SK-N-SH treated with all-trans-retinoic acid at 6 μM for 48 hours (cell line): Measurements from ENCODE around the gene CACNA1H.

Experiments used
- CREB5 ChIP-seq: fragments of 250-450 bp; sonication (Bioruptor Pico); IDR thresholded peaks from 2 replicates; pipeline ENCODE4 v1.5.1; 2020; ENCODE audit warnings: low read depth, mild to moderate bottlenecking, moderate library complexity
- CSRNP3 ChIP-seq: fragments of 250-450 bp; sonication (Bioruptor Pico); IDR thresholded peaks from 2 replicates; pipeline ENCODE4 v1.5.1; 2021; ENCODE audit warnings: mild to moderate bottlenecking, moderate library complexity
- PATZ1 ChIP-seq: fragments of 250-450 bp; sonication (Bioruptor Pico); IDR thresholded peaks from 2 replicates; pipeline ENCODE4 v1.8.0; 2020; ENCODE audit warnings: mild to moderate bottlenecking, moderate library complexity, borderline replicate concordance
- PPARA ChIP-seq: fragments of 250-450 bp; sonication (Bioruptor Pico); IDR thresholded peaks from 2 replicates; pipeline ENCODE4 v1.5.0; 2020; ENCODE audit warnings: mild to moderate bottlenecking, borderline replicate concordance
- RARB ChIP-seq: fragments of 250-450 bp; sonication (Bioruptor Pico); IDR thresholded peaks from 2 replicates; pipeline ENCODE4 v1.8.0; 2021; ENCODE audit warnings: mild to moderate bottlenecking, moderate library complexity
- ZC3H10 ChIP-seq: fragments of 250-450 bp; sonication (Bioruptor Pico); IDR thresholded peaks from 2 replicates; pipeline ENCODE4 v1.5.1; 2021; ENCODE audit warnings: mild to moderate bottlenecking, moderate library complexity
- ZFP3 ChIP-seq: fragments of 250-450 bp; sonication (Bioruptor Pico); IDR thresholded peaks from 2 replicates; pipeline ENCODE4 v1.5.0; 2020; ENCODE audit warnings: mild to moderate bottlenecking, moderate library complexity
- ZFP30 ChIP-seq: fragments of 450-650 bp; formaldehyde crosslinking; IDR thresholded peaks from 2 replicates; pipeline ENCODE4 v1.5.0; 2022; ENCODE audit warnings: mild to moderate bottlenecking, moderate library complexity

GRCh38 chr16:1216296-1216619 is 63.4 kb downstream of the CACNA1H start:
- no peak for TF ChIP-seq CREB5 (CRISPR knock-in tag)
- no peak for TF ChIP-seq PATZ1 (CRISPR knock-in tag)
- TF ChIP-seq ZFP30 (CRISPR knock-in tag) = no peak
- no peak for TF ChIP-seq PPARA (CRISPR knock-in tag)
- no peak for TF ChIP-seq RARB (CRISPR knock-in tag)
- TF ChIP-seq CSRNP3 = no peak
- TF ChIP-seq ZC3H10 (CRISPR knock-in tag) = no peak
- TF ChIP-seq ZFP3 = no peak
